ENCODE measurements around the gene TAF3. TPM values are rescaled to one million over a fixed set of nuclear protein-coding genes. Genes with fewer than 3 reads are reported as not detected.

The TAF3 gene
- total RNA-seq, 1 experiment from 2014 or later = 14.5 TPM

- Mint-ChIP-seq H3K36me3 (ENCODE audit: insufficient read depth, unreplicated experiment) (peaks cover 5% of the 10 kb centered on the region), H3K27ac (ENCODE audit: unreplicated experiment) (no peak overlapping the region), H3K4me3 (ENCODE audit: low read depth, unreplicated experiment) (no peak overlapping the region), H3K27me3 (ENCODE audit: unreplicated experiment) (no peaks in the 10 kb centered on the region), H3K9me3 (ENCODE audit: low read depth, unreplicated experiment) (no peaks in the 10 kb centered on the region), H3K4me1 (ENCODE audit: low read depth, unreplicated experiment) (no peaks in the 10 kb centered on the region)
- TF ChIP-seq CTCF (IDR thresholded peaks at IDR 0.05; ENCODE audit: unreplicated experiment) = no peak
- intact Hi-C loops (cut with micrococcal nuclease; ENCODE audit: unreplicated experiment) = no loop called here
- BruUV-seq (replicated peaks) = no TSS peak
- CTCF ChIA-PET = no interaction called here
- no peak for DNase-seq
Measured at GRCh38 chr10:7834262-7834661, 16.0 kb downstream of the TAF3 start.

GRCh38 chr10:7836571-7836970 is 18.3 kb downstream of the TAF3 start:
- no peak for DNase-seq
- H3K36me3 Mint-ChIP-seq (ENCODE audit: insufficient read depth, unreplicated experiment) = no peaks in the 10 kb centered on the region
- no peak overlapping the region for H3K27ac Mint-ChIP-seq (ENCODE audit: unreplicated experiment)
- CTCF ChIA-PET = no interaction called here
- no peaks in the 10 kb centered on the region for H3K9me3 Mint-ChIP-seq (ENCODE audit: low read depth, unreplicated experiment)
- intact Hi-C loops (cut with micrococcal nuclease; ENCODE audit: unreplicated experiment) = no loop called here
- H3K27me3 Mint-ChIP-seq (ENCODE audit: unreplicated experiment) = no peaks in the 10 kb centered on the region
- no peak for TF ChIP-seq CTCF (IDR thresholded peaks at IDR 0.05; ENCODE audit: unreplicated experiment)
- no TSS peak for BruUV-seq (replicated peaks)
- no peak overlapping the region for H3K4me3 Mint-ChIP-seq (ENCODE audit: low read depth, unreplicated experiment)
- H3K4me1 Mint-ChIP-seq (ENCODE audit: low read depth, unreplicated experiment) = no peaks in the 10 kb centered on the region

GRCh38 chr10:7846591-7846990 is 28.3 kb downstream of the TAF3 start:
- Mint-ChIP-seq H3K4me3 (ENCODE audit: low read depth, unreplicated experiment) (no peak overlapping the region), H3K27ac (ENCODE audit: unreplicated experiment) (no peak overlapping the region), H3K4me1 (ENCODE audit: low read depth, unreplicated experiment) (peaks cover 7% of the 10 kb centered on the region), H3K36me3 (ENCODE audit: insufficient read depth, unreplicated experiment) (no peaks in the 10 kb centered on the region), H3K27me3 (ENCODE audit: unreplicated experiment) (no peaks in the 10 kb centered on the region), H3K9me3 (ENCODE audit: low read depth, unreplicated experiment) (no peaks in the 10 kb centered on the region)
- BruUV-seq (replicated peaks) = no TSS peak
- no peak for DNase-seq
- TF ChIP-seq CTCF (IDR thresholded peaks at IDR 0.05; ENCODE audit: unreplicated experiment) = no peak
- CTCF ChIA-PET = no interaction called here
- intact Hi-C loops (cut with micrococcal nuclease; ENCODE audit: unreplicated experiment) = no loop called here

- H3K9me3 Mint-ChIP-seq (ENCODE audit: low read depth, unreplicated experiment) = no peaks in the 10 kb centered on the region
- peaks cover 12% of the 10 kb centered on the region for H3K36me3 Mint-ChIP-seq (ENCODE audit: insufficient read depth, unreplicated experiment)
- intact Hi-C loops (cut with micrococcal nuclease; ENCODE audit: unreplicated experiment) = loop anchor here (10.0 kb wide), 1 partner anchor 329 kb away; no protein-coding TSS in a partner anchor
- BruUV-seq (replicated peaks) = no TSS peak
- H3K4me3 Mint-ChIP-seq (ENCODE audit: low read depth, unreplicated experiment) = peak overlapping the region; percentile 29
- H3K4me1 Mint-ChIP-seq (ENCODE audit: low read depth, unreplicated experiment) = peaks cover 65% of the 10 kb centered on the region
- H3K27ac Mint-ChIP-seq (ENCODE audit: unreplicated experiment) = peak overlapping the region; percentile 64
- no peak for DNase-seq
- H3K27me3 Mint-ChIP-seq (ENCODE audit: unreplicated experiment) = no peaks in the 10 kb centered on the region
- no peak for TF ChIP-seq CTCF (IDR thresholded peaks at IDR 0.05; ENCODE audit: unreplicated experiment)
- CTCF ChIA-PET = no interaction called here
Measured at GRCh38 chr10:7853226-7853842, 35.0 kb downstream of the TAF3 start.

Data from Calu3 (cell line).